NCI-H2029 (cell line): Measurements from ENCODE around the gene GSG1L.
"Not testable (repeated sequence)": the region's sequence is repeated elsewhere in the genome, so short reads cannot be mapped to it uniquely, and the experiment has no call there.

ENCODE experiments used
- DNase-seq: peaks from one replicate; lab custom pipeline; 2025; lab: John Stamatoyannopoulos, UW

GSG1L gene

DNA sequence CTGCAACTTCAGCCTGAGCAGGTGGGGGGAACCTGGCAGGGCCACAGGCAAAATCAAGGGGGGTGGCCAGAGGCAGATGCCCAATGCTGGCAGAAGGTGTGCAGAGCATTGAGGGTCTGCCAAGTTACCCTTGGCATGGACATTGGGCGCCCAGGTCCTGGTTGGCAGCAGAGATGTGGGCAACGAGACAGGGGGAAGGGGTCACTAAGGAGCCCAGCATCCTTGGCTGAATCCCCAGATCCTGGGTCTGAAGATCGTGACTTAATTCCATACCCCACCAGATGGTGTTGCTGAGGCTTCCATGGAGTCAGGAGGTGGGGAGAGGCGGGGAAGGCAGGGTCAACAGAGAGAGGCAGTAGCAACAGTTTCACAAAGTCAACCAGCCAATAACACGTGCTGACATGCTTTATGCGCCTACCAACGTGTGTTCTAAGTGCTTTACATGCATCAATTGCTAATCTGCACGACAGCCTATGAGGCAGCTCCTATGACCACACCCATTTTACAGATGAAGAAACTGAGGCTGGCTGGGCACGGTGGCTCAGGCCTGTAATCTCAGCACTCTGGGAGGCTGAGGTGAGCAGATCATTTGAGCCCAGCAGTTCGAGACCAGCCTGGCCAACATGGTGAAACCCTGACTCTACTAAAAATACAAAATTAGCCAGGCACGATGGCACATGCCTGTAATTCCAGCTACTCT is 83.3 kb downstream of the GSG1L start:
- DNase-seq: no peak

DNA sequence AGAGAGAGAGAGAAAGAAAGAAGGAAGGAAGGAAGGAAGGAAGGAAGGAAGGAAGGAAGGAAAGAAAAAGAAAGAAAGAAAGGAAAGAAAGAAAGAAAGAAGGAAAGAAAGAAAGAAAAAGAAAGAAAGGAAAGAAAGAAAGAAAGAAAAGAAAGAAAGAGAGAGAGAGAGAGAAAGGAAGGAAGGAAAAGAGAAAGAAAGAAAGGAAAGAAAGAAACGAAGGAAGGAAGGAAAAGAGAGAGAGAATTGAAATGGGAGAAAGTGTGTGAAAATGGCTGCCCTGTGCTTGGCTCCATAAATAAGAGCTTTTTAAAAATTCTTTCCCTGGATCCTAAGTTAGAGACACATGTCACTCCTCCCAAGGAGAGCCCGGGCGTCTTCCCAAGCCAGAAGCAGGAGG is 83.8 kb downstream of the GSG1L start:
- DNase-seq: not testable (repeated sequence)

DNA sequence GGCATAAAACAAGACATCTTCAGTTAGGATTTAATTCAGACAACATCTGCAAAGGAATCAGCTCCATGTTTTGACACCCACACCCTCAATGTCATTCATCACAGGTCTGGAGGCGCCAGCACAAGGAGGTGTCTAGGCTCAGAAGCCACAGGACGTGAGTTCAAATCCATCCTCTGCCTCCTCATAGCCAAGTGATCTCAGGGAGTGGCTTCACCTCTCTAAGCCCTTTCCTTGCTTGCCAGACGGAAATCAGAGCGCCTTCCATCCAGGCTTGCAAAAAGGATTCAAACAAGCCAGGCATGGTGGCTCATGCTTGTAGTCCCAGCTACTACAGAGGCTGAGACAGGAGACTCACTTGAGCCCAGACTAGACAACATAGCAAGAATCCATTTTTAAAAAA is 84.6 kb downstream of the GSG1L start:
- DNase-seq: no peak

DNA sequence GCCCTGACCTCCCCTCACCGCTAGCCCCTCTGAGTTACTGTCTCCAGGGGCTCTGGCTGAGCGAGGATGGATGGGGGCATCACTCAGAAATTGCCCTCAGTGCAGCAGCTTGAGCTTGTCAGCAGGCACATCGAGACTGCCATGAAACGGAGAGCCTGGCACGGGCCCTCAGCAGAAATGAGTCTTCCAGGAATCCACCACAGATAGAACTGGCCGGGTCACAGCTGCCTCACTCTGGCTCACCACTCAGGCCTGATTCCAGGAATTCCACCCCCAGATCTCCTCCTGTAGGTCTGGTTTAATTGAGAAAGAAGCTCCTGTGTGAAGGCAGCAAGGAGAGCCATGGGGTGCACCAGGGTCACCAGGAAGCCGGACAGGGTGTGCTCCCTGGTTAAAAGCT is 85.5 kb downstream of the GSG1L start:
- DNase-seq: no peak

DNA sequence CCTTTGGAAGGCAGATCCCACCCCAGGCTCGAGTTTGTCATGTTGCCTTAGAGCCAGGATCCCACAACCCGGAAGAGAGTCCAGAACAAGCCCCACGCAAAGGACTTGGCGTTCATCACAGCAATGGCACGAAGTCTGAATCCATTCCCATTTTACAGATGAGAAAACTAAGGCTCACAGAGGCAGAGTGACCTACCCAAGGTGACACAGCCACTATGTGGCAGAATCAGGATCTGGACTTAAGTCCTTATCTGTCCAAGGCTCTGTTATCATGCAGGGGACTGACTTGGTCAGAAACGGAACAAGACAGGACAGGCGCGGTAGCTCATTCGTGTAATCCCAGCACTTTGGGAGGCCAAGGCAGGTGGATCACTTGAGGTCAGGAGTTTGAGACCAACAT is 86.5 kb downstream of the GSG1L start:
- no peak for DNase-seq

DNA sequence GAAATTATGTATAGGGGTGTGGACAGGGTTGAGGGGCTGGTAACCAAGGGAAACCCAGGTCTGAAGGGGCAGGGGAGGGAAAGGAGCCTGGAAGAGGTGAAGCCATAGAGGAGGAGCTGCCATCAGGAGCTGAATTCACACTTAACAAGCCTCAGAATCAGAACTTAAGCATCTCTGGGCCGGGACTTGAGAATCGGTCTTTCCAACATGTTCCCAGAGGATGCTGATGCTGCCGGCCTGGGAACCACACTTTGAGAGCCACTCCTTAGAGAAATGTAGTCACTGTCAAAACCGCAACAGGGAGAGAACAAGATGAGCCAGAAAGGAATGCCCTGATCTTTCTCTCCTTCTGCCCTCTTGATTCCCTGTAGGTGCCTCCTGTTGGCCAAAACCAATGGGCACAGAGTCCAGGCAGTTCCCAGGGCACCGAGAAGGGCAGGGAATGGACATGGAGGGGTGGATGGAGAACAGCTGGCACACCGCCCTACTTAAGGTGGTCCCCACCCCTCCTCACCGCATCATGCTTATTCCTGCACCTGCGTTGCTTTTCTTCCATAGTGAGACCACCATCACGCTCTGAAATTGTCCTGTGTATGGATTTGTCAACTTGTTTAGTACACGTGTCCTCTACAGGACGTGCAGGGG is 88.5 kb downstream of the GSG1L start:
- DNase-seq: no peak

DNA sequence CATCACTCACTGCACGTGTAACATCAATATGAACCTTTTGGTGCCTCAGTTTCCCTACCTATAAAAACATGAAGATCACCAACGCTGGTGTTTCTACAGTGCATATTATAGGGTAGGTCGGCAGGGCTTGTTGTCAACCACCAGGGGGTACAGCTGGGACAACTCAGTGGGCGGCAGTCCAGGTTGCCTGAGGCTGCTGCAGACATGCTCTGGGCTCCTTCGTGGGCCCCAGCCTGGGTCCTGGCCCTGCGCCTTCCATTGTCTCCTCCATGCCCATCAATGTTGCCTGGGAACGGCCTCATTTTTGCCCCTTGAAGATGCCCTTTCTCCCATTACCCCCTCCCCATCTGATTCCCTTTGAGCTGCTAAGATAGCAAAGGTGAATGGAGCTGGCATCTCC is 89.8 kb downstream of the GSG1L start:
- DNase-seq: no peak

DNA sequence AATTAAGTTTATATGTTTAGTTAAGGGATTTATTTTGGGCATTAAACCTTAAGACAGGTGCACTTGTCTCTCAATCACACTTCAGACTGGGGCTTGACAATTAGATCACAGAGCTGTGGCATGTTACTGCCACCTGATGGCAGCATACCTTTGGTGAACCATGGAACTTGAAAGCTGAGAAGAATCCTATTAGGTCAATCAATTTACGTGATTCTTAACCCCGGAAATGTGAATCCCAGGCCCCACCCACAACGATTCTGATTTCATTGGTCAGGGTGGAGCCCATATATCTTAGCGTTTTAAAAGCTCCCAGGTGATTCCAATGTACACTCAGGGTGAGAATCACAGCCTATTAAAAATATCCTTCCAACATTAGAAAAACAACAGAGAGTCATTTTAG is 91.0 kb downstream of the GSG1L start:
- peak; percentile 22 for DNase-seq

DNA sequence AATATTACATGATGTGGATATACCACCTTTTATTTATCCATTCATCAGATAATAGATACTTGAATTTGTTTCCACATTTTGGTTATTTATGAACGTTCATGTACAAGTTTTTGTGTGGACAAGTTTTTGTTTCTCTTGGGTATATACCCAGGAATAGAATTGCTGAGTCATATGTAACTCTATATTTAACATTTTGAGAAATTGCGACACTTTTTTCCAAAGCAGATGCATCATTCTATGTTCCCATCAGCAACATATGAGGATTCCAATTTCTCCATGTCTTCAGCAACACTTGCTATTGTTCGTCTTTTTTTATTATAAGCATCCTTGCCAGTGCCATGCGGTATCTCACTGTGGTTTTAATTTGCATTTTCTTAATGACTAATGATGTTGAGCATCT is 93.9 kb downstream of the GSG1L start:
- DNase-seq: no peak

DNA sequence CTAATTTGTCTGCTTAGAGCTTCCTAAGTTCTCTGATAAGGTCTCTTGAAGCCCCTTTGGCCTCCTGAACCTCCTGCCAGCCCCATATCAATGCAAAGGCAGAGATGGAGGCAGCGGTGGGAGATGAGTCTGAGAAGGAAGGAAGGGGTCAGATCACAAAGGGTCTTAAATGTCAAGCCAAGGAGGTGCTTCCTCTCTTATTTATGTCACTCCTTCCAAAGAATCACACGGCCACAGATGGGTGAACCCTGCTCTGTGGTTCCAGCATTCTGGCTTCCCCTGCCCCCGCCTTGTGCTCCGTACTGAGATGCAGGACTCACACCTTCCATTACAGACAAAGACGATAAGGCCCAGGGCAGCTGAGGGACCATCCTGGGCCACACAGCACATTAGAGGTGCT is 96.3 kb downstream of the GSG1L start:
- DNase-seq: no peak

DNA sequence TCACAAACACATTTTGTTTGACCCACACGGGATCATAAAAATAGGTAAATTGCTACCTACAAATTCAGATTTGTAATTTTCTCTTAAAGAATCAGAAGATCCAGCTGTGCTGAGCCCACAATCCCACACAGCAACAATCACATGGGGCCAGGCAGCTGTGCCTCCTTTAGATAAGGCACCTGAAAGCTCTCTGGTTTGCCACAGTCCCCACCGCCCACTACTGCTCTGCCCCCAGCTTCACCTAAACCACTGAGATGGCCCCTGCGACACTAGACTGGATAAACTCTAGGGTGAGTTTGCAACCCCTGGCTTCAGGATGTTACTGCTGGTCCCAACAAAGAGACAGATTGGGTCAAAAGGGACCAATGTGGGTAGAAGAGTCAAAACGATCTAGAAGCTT is 96.8 kb downstream of the GSG1L start:
- DNase-seq: no peak

DNA sequence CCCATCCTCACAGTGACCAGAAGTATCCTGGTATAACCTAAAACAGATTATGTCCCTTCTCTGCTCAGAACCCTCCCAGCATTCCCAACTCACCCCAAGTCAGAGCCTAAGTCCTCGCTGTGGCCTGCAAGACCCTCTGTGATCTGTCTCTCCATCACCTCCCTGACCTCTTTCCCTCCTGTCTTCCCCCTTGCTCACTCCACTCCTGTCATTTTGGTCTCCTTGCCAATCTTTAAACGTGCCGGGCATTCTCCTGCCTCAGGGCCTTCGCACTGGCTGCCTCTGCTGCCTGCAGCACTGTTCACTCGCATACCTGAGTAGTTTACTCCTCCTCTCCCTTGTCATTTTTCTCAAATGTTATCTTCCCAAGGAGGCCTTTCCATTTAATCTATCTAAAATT is 97.7 kb downstream of the GSG1L start:
- no peak for DNase-seq

DNA sequence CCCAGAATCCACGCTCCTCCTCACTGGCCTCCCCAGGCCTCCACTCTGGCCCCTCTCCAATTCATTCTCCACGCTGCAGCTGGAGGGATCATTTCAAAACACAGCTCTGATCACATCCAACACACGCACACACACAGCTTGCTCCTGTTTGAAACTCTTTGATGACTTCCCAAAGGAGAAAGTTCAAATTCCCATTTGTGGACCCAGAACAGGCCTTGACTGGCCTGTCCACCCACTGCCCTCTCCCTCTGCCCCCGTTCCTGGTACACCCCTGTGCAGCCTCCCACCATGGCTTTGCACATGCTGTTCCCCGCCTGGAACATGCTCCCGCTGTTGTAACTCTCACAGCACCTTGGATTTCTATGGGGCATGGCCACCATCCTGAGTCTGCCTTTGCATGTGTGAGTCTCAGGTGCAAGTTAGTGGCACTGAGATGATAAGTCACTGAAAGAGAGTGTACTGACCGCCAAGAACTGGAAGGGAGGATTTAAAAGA is 100.0 kb downstream of the GSG1L start:
- DNase-seq: no peak

DNA sequence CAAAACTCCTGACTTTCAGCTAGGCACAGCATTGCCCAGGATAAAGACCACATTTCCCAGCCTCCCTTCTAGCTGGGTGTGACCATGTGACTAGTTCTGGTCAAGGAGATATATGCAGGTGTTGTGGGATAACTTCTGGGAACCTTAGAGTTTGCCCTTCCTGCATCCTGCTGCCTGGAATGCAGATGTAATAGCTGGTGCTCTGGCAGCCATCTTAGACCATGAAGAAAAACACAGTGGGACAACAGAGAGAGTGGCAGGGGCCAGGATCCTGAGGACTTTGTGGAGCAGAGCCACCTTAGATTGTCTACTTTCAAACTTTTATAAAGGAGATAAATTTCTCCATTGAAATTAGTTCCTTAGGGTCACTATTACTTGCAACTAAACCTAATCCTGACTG is 101.3 kb downstream of the GSG1L start:
- DNase-seq: no peak

DNA sequence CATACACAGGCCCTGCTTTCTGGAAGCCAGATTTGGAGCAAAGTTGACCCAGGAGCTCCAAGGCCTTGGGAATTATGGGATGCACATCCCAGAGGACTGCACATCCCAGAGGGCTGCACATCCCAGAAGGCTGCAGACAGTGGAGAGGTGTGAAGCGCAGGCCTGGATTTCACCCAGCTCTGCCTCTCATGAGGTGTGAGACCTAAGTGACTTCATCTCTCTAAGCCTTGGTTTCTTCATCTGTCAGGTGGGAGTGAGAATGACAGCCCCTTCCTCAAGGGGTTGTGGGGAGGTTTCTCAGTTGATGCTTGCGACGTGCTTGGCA is 102.3 kb downstream of the GSG1L start:
- no peak for DNase-seq

DNA sequence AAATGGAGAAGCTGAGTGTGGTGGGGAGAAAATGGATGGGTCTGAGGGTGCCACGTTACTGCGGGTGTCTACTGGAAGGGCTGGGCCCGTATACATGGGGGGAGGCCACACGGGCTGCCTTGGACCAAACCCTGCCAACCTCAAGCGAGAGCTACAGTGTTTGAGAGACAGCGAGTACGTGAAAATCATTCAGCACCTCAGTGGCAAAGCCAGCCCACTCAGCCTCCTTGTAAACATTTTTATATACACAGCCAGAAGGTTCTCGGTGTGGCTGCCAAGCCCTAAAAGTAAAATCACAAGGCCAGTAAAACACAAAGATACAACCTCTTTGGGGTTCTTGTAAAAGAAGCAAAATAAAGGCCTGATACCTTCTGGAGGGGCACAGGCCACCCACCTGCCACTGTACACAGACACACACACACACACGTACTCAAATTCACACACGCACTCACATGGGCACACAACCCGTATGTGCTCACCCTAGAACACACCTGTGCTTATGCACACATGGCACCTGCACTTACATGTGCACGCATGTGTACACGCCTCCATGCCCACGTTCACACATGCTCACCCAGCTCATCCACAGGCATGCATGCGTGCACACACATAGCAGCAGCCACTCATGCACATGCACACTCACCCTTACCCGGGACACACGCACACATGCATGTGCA is 102.8 kb downstream of the GSG1L start:
- DNase-seq: no peak

DNA sequence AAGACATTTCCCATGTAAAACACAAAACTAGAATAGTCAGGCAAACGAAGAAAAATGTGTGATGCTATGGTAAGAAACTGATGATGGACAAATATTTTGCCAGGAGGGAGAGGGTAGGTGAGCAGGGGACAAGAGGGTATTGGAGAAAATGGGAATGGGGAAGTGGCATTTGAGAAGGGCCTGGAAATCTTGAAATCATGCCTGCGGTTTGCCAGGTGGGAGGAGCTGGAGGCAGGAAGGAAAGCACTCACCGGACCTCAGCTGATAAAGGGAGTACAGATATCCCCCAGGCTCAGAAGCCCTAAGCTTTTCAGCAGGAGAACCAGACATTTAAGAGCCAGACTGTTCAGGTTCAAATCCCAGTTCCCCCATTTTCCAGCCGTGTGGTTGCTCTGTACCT is 103.6 kb downstream of the GSG1L start:
- DNase-seq: no peak

DNA sequence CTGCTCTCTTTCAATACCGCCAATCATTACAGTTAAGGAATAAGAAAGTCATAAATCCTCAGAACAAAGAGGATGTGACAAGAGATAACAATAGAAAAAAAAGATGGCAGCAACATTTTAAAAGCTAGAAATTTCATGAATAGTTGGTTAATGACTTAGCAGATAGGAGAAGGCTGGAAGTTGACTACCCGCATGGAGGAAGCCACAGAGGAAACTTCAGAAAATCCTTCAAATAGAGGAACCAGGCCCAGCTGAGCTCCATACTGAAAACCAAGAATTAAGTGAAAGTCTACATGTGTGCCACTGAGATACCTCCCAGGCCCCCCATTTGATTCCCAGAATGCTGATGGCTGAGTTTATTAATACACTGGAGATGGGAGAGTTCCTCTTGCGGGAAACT is 109.3 kb downstream of the GSG1L start:
- no peak for DNase-seq

DNA sequence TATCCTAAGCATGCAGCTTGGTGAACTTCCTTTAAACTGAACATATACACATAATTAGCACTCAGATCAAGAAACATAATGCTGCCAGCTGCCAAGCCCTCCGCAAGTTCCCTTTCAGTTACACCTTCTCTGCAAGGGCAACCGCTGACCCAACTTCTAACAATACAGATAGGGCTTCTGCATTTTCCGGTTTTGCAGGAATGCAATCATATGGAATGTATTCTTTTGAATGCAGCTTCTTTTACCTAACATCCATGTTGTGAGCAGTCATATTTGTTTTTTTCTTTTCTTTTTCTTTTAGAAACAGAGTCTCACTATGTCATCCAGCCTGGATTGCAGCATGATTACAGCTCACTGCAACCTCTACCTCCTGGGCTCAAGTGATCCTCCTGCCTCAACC is 110.7 kb downstream of the GSG1L start:
- DNase-seq: no peak

DNA sequence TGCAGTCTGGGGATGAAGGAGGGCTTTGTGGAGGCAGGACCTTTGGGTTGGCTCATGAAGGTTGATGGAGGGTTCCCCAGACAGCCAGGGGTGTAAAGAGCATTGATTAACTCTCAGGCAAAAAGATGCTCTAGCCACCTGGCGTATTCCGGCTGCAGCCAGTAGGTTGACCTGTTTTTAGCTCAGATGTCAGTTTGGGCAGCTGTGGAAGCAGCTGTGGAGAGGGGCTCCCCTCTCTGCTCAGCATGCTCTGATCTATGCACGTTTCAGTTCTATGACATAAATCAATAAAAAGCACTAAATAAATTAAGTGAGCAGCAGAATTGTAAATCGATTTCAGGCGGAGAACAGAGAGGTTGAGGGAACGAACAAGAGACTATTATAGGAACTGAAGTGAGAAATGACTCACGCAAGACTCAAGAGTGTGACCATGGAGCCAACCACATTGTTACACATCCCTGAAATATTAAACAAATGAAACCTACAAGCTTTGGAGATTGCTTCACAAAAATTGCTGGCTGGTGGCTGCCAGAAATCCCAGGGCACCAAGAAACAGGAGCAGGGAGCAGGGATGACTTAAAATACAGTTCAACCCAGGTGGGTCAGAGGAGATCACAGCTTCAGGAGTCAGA is 111.9 kb downstream of the GSG1L start:
- no peak for DNase-seq

DNA sequence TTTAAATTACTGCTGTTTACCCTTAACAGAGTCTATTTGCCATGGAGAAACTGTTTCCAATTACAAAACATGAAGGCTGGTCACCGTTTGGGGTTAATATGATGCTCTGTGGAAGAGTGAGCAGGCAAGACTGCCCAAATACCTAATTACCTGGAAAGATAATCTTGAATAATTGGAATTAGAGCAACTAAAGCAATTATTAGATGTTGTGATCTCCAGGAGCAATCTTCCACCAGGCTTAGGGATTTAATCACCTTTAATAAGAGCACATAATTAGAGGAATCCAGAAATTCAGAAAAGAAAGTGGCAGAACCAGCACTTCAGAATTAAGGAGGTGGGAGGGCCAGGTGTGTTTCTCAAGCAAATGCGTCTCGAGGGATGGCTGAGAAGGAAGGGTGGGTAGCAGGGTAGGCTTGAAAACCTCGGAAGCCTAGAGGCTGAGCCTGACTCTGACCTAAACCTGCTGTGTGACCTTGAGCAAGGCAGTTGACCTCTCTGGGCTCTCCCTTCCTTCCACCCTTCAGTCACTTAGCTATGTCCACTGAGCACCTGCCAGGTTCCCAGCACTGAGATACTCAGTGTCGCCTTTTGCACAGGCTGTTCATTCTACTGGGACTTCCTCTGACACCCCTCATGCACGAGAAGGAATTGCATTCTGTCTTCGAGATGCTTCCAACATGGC is 113.2 kb downstream of the GSG1L start:
- DNase-seq: no peak

DNA sequence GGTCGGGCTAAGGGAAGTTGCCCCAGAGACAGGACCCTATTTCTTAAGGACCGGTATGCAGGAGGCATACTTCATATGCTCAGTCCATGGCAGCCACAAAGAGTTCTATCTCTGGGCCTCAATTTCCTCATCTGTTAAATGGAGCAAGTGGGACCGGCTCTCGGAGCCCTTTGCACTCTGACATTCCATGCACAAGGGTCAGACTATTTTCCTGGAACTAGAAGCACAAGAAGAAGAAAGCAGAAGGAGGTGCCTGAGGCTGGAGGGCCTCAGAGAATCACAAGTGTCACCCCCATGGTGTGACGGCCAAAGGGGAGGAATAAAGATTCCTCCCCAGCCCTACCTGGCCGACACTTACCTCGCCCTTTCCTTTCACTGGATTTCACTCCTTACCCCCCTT is 115.8 kb downstream of the GSG1L start:
- no peak for DNase-seq
